ENCODE measurements around the gene ARX.

ARX gene

DNA sequence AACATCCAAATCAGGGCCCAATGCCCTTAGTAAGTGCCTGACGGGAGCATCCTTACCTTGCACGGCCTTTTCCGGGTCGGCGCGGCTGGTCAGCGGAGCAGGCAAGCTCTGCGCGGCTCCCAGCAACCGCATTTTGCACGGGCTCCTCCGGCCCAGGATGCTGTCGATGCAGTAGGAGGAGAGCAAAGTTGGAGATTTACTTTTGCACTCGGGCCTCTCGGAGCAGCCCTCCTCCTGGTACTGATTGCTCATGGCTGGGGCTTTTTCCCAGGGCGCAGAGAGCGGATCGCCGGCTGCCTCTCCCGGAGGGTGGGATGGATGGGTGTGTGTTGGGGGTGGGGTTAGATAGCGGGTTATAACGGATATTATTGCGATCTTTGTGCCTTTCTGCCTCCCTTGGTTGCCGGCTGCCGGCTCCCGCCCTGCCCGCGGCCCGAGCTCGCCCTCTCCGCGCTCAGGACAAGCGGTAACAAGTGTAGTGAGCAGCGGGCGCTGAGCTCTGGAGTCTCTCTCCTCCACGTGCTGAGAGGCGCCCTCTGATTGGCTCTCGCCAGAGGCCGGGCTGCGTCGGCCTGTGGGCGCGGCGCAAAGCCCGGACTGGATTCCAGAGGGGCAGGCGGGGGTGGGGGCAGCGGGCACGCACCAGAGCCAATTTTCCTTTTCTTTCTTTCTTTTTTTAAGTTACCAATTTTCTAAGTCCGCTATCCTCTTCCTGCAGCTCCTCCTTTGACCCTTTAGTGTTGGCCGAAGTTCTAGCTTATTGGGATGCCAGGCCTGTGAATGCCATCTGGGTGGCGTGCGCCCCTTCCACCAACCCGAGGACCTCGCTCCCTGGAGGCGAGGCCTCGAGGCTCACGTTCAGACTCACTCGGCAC, at the start of gene ARX:
Gene ARX (minus strand): TSS at position 480 of the 875 bp plus-strand sequence. CDS start 228 bp downstream, at position 252.
- Histone ChIP-seq H3K4me2 (no peak within 1 kb of the TSS), H3K36me3 (ENCODE audit: insufficient read depth) (no peaks in the 10 kb centered on the region), H3K27ac (no peak within 1 kb of the TSS), H2AFZ (ENCODE audit: low read depth) (no peak within 1 kb of the TSS), H3K9ac (no peak within 1 kb of the TSS), H4K20me1 (ENCODE audit: insufficient read depth) (no peaks in the 10 kb centered on the region), H3K4me3 (IDR thresholded peaks at IDR 0.05; ENCODE audit: insufficient read depth, low read depth, low read length) (no peak within 1 kb of the TSS), H3K79me2 (ENCODE audit: insufficient read depth, low read depth) (no peaks in the 10 kb centered on the region), H3K4me1 (ENCODE audit: low read depth, poor library complexity, severe bottlenecking) (no peaks in the 10 kb centered on the region), H3K27me3 (ENCODE audit: insufficient read depth, low read depth) (no peaks in the 10 kb centered on the region)
- TF ChIP-seq CTCF (conservative IDR thresholded peaks at IDR 0.05; ENCODE audit: low read depth, low read length), result no peak

DNA sequence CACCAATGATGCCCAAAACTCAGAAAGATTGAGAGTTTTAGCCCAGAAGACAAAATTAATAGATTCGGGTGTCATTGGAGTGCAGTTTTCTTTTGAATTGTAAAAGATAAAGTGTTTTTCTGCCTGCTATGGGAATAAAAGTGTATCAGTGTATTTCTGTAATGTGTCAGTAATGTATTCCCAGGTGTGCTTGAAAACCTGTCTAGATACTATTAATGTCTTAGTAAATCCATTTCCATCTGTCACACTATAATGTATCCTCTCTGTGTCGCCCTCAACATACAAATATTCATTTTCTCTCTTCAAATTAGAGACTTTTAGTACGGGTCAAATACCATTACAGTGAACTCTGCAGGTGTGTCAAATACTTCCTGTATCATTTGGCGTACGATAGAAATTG, 43.5 kb upstream of the ARX start:
- Histone ChIP-seq H2AFZ (ENCODE audit: low read depth) (no peak overlapping the region), H3K27me3 (ENCODE audit: insufficient read depth, low read depth) (no peaks in the 10 kb centered on the region), H3K9ac (no peak overlapping the region), H4K20me1 (ENCODE audit: insufficient read depth) (no peaks in the 10 kb centered on the region), H3K4me2 (no peak overlapping the region), H3K27ac (no peak overlapping the region), H3K36me3 (ENCODE audit: insufficient read depth) (no peaks in the 10 kb centered on the region), H3K4me1 (ENCODE audit: low read depth, poor library complexity, severe bottlenecking) (no peaks in the 10 kb centered on the region), H3K4me3 (IDR thresholded peaks at IDR 0.05; ENCODE audit: insufficient read depth, low read depth, low read length) (no peak overlapping the region), H3K79me2 (ENCODE audit: insufficient read depth, low read depth) (no peaks in the 10 kb centered on the region)
- no peak for TF ChIP-seq CTCF (conservative IDR thresholded peaks at IDR 0.05; ENCODE audit: low read depth, low read length)

GRCh38 chrX:25052798-25053534, 37.2 kb upstream of the ARX start:
- H3K9ac ChIP-seq, result no peak overlapping the region
- no peak overlapping the region for H3K4me3 ChIP-seq (IDR thresholded peaks at IDR 0.05; ENCODE audit: insufficient read depth, low read depth, low read length)
- no peaks in the 10 kb centered on the region for H4K20me1 ChIP-seq (ENCODE audit: insufficient read depth)
- no peaks in the 10 kb centered on the region for H3K27me3 ChIP-seq (ENCODE audit: insufficient read depth, low read depth)
- no peaks in the 10 kb centered on the region for H3K36me3 ChIP-seq (ENCODE audit: insufficient read depth)
- no peak overlapping the region for H3K27ac ChIP-seq
- peaks cover 13% of the 10 kb centered on the region for H3K4me1 ChIP-seq (ENCODE audit: low read depth, poor library complexity, severe bottlenecking)
- no peak for TF ChIP-seq CTCF (conservative IDR thresholded peaks at IDR 0.05; ENCODE audit: low read depth, low read length)
- no peaks in the 10 kb centered on the region for H3K79me2 ChIP-seq (ENCODE audit: insufficient read depth, low read depth)
- H2AFZ ChIP-seq (ENCODE audit: low read depth), result no peak overlapping the region
- H3K4me2 ChIP-seq, result no peak overlapping the region

- H3K27ac ChIP-seq, result no peak overlapping the region
- no peak for TF ChIP-seq CTCF (conservative IDR thresholded peaks at IDR 0.05; ENCODE audit: low read depth, low read length)
- H3K27me3 ChIP-seq (ENCODE audit: insufficient read depth, low read depth), result no peaks in the 10 kb centered on the region
- no peaks in the 10 kb centered on the region for H4K20me1 ChIP-seq (ENCODE audit: insufficient read depth)
- H3K36me3 ChIP-seq (ENCODE audit: insufficient read depth), result no peaks in the 10 kb centered on the region
- no peaks in the 10 kb centered on the region for H3K79me2 ChIP-seq (ENCODE audit: insufficient read depth, low read depth)
- no peak overlapping the region for H3K9ac ChIP-seq
- H3K4me1 ChIP-seq (ENCODE audit: low read depth, poor library complexity, severe bottlenecking), result peaks cover 13% of the 10 kb centered on the region
- H2AFZ ChIP-seq (ENCODE audit: low read depth), result no peak overlapping the region; the same call in 1 of the 2 replicates
- H3K4me3 ChIP-seq (IDR thresholded peaks at IDR 0.05; ENCODE audit: insufficient read depth, low read depth, low read length), result no peak overlapping the region
- peak overlapping the region; percentile 57 for H3K4me2 ChIP-seq
Observed at GRCh38 chrX:25049971-25050370, 34.2 kb upstream of the ARX start.

Data from KMS-11 (cell line).